Endothelial cell of umbilical vein (primary cell): ENCODE measurements around the gene FXR1. TPM values are rescaled to one million over a fixed set of nuclear protein-coding genes. Genes with fewer than 3 reads are reported as not detected.

Experiments
- BruUV-seq: library from RNA; stranded (reverse); fragments of 400-500 nt; replicated peaks from 2 replicates; lab custom pipeline; 2021; lab: Mats Ljungman, UMichigan
- CTCF ChIA-PET: fragments of 300-600, 350-600 bp; sonication (Branson Sonifier 250); formaldehyde crosslinking; loops from one replicate; lab custom pipeline; 2021; ENCODE audit warnings: antibody characterized with exemption, inconsistent platforms; lab: Charles Lee
- POLR2A ChIA-PET: fragments of 300-600, 350-600 bp; sonication (Branson Sonifier 250); formaldehyde crosslinking; loops from one replicate; lab custom pipeline; 2021; ENCODE audit warnings: antibody characterized with exemption, inconsistent platforms; lab: Charles Lee
- DNase-seq: peaks from one replicate; pipeline ENCODE4 v3.0.0-alpha.2; 2011; ENCODE audit warnings: low read depth, low spot score
- FAIRE-seq: peaks from 2 replicates; lab custom pipeline; 2011; peaks lifted over from hg19 to GRCh38; lab: Jason Lieb, UNC
- H2AFZ ChIP-seq: 2 replicates; pipeline ENCODE4 v1.6.0; 2012; ENCODE audit warnings: low read depth, low read length, control low read depth, inconsistent platforms
- H3K27ac ChIP-seq: 2 replicates; pipeline ENCODE4 v1.5.1; 2011; ENCODE audit warnings: low read depth, mild to moderate bottlenecking, control low read depth, low read length, moderate library complexity; ENCODE audit not compliant: insufficient read depth
- H3K27me3 ChIP-seq, 2 experiments: 2 replicates each; pipeline versions ENCODE4 v1.6.0 to v1.6.1; 2011; ENCODE audit warnings: low read length in 2 of 2, mixed read lengths in 1 of 2; ENCODE audit not compliant: control insufficient read depth in 2 of 2, insufficient read depth in 2 of 2
- H3K36me3 ChIP-seq, 2 experiments: 2 replicates in 1 of 2; 3 replicates in 1 of 2; pipeline ENCODE4 v1.5.1; 2011; ENCODE audit warnings: low read length in 2 of 2, mild to moderate bottlenecking in 1 of 2, moderate library complexity in 1 of 2; ENCODE audit not compliant: control insufficient read depth in 2 of 2, insufficient read depth in 2 of 2; ENCODE audit errors: extremely low read depth in 1 of 2
- H3K4me1 ChIP-seq: 3 replicates; pipeline ENCODE4 v1.5.1; 2011; ENCODE audit warnings: mild to moderate bottlenecking, low read length; ENCODE audit not compliant: control insufficient read depth, insufficient read depth; ENCODE audit errors: extremely low read depth
- H3K4me2 ChIP-seq: 2 replicates; pipeline ENCODE4 v1.6.1; 2011; ENCODE audit warnings: low read length, control low read depth, mixed read lengths; ENCODE audit not compliant: insufficient read depth
- H3K4me3 ChIP-seq, 3 experiments: fragments of 200-600 bp in 1 of 3; sonication (generic), shearing (Covaris generic) in 1 of 3; replicated peaks in 1 of 3; 2 replicates each; pipeline ENCODE4 v1.5.1; 2011 to 2016; ENCODE audit warnings: control low read depth in 3 of 3, low read length in 3 of 3, mild to moderate bottlenecking in 2 of 3, inconsistent platforms in 1 of 3, low read depth in 1 of 3, moderate library complexity in 1 of 3; ENCODE audit not compliant: insufficient read depth in 1 of 3
- H3K79me2 ChIP-seq: 2 replicates; pipeline ENCODE4 v1.6.0; 2012; ENCODE audit warnings: low read length, inconsistent platforms; ENCODE audit not compliant: control insufficient read depth, insufficient read depth
- H3K9ac ChIP-seq: replicated peaks from 2 replicates; pipeline ENCODE3; 2011; ENCODE audit warnings: low read length, control low read depth; ENCODE audit not compliant: insufficient read depth; ENCODE audit errors: extremely low read depth
- H3K9me1 ChIP-seq: replicated peaks from 3 replicates; pipeline ENCODE4 v1.6.0; 2011; ENCODE audit warnings: mild to moderate bottlenecking, low read length; ENCODE audit not compliant: control insufficient read depth, insufficient read depth; ENCODE audit errors: extremely low read depth
- H3K9me3 ChIP-seq: replicated peaks from 2 replicates; pipeline ENCODE4 v1.5.1; 2012; ENCODE audit warnings: low read length, inconsistent platforms; ENCODE audit not compliant: control insufficient read depth, insufficient read depth
- H4K20me1 ChIP-seq: replicated peaks from 2 replicates; pipeline ENCODE3; 2011; ENCODE audit warnings: mild to moderate bottlenecking, low read length; ENCODE audit not compliant: control insufficient read depth, insufficient read depth; ENCODE audit errors: extremely low read depth
- EZH2 ChIP-seq: IDR thresholded peaks from 2 replicates; pipeline ENCODE4 v1.6.1; 2012; ENCODE audit warnings: borderline replicate concordance, low read depth, mild to moderate bottlenecking, moderate library complexity, low read length, inconsistent platforms; ENCODE audit not compliant: severe bottlenecking
- FOS ChIP-seq: IDR thresholded peaks from 2 replicates; pipeline ENCODE4 v1.6.1; 2011; ENCODE audit warnings: mild to moderate bottlenecking, low read length, moderate library complexity, borderline replicate concordance; ENCODE audit not compliant: insufficient read depth
- GATA2 ChIP-seq: IDR thresholded peaks from 2 replicates; pipeline ENCODE4 v1.7.0; 2011; ENCODE audit warnings: low read depth, mild to moderate bottlenecking, moderate library complexity, mixed read lengths, low read length; ENCODE audit not compliant: insufficient read length, insufficient read depth
- JUN ChIP-seq: IDR thresholded peaks from 2 replicates; pipeline ENCODE4 v1.6.1; 2011; ENCODE audit warnings: borderline replicate concordance, low read depth; ENCODE audit not compliant: insufficient read length, insufficient read depth
- MYC ChIP-seq: IDR thresholded peaks from one replicate; pipeline ENCODE4 v1.6.1; 2011; ENCODE audit warnings: mild to moderate bottlenecking, low read depth, low read length
- POLR2A ChIP-seq: IDR thresholded peaks from 2 replicates; pipeline ENCODE4 v1.6.1; 2012; ENCODE audit warnings: low read depth, mild to moderate bottlenecking, control low read depth, low read length
- POLR2AphosphoS5 ChIP-seq: IDR thresholded peaks from 2 replicates; pipeline ENCODE4 v1.6.1; 2012; ENCODE audit warnings: low read depth, mild to moderate bottlenecking, control low read depth, low read length, moderate library complexity; ENCODE audit not compliant: insufficient read depth
- dilution Hi-C: fragments of 300-500 bp; cut with MboI; formaldehyde crosslinking; loops from one replicate; pipeline ENCODE4 v1.15.0; 2019; ENCODE audit warnings: low sequenced_read_pairs; ENCODE audit not compliant: extremely low pct_ligation_motif_present
- intact Hi-C: fragments of 100-400 bp; cut with micrococcal nuclease; formaldehyde crosslinking; loops from one replicate; pipeline ENCODE4 v1.10.0; 2022
- polyA plus RNA-seq, 4 experiments: library from polyadenylated mRNA; depleted of rRNA in 3 of 4; stranded (reverse) in 3 of 4; unstranded in 1 of 4; fragments of >200 nt; gene quantifications; 2 replicates each; pipeline versions ENCODE4 v1.2.1 to v1.2.3, GENCODE V29; 2011 to 2012; ENCODE audit warnings: missing spikeins in 1 of 4
- total RNA-seq: library from RNA; stranded (reverse); gene quantifications from 2 replicates; pipeline ENCODE4 v1.2.3, GENCODE V29; 2021
- TF ChIP-seq, protein P1 (sequence below): IDR thresholded peaks from 2 replicates; pipeline ENCODE4 v1.6.1; 2011; ENCODE audit not compliant: insufficient read depth, insufficient read length
- TF ChIP-seq, protein P2 (sequence below), 2 donors: IDR thresholded peaks; 1 replicate in 1 of 2; 2 replicates in 1 of 2; pipeline ENCODE4 v1.5.1; 2011; ENCODE audit warnings: low read length in 2 of 2, mild to moderate bottlenecking in 2 of 2, moderate library complexity in 2 of 2, control low read depth in 1 of 2, inconsistent platforms in 1 of 2, low read depth in 1 of 2; ENCODE audit not compliant: insufficient read depth in 1 of 2; ENCODE audit errors: extremely low read depth in 1 of 2

The FXR1 gene
- total and polyA plus RNA-seq, 2 donors (not counting 3 experiments of a cell fraction or from before 2014, with no cell fraction given), result 87.3 to 186 TPM

DNA sequence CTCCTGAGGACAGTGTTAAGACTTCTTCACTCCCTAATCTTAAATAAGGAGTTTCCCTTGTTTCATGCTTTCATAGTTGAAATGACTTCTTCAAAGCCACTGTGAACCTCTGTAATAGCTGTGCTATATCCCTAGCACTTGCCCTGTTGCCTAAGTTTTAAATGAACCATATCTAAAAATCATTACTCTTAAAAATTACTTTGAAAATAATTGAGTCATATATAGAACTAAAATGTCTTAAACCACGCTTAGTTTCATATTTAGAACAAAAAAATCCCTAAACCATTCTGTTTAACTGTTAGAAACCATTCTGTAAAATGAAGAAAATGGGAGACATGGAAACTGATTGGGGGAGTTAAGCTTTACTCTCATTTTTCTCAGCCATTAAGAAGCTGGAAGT lies 47.2 kb downstream of the FXR1 start:
- no TSS peak for BruUV-seq
- dilution Hi-C loops, result no loop called here

More for the DNA sequence above, 47.2 kb downstream of the FXR1 start:
- no peaks in the 10 kb centered on the region for H3K27me3 ChIP-seq
- DNase-seq (no peak), FAIRE-seq (no peak)
- intact Hi-C loops, result no loop called here
- H3K9me1 ChIP-seq, result no peaks in the 10 kb centered on the region
- peaks cover 8 to 36% of the 10 kb centered on the region in 2 experiments for H3K36me3 ChIP-seq
- ChIA-PET POLR2A (no interaction called here), CTCF (interaction anchor here (1.3 kb wide), 1 partner anchor 9 kb away, joined by 4 read pairs; no protein-coding TSS in a partner anchor)
- H3K4me1 ChIP-seq, result no peaks in the 10 kb centered on the region
- TF ChIP-seq FOS (no peak), EZH2 (no peak), POLR2A (no peak), POLR2AphosphoS5 (no peak), MYC (no peak), JUN (no peak), GATA2 (no peak)
- TF ChIP-seq, protein P1, sequence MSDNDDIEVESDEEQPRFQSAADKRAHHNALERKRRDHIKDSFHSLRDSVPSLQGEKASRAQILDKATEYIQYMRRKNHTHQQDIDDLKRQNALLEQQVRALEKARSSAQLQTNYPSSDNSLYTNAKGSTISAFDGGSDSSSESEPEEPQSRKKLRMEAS, result no peak
- TF ChIP-seq, protein P2, sequence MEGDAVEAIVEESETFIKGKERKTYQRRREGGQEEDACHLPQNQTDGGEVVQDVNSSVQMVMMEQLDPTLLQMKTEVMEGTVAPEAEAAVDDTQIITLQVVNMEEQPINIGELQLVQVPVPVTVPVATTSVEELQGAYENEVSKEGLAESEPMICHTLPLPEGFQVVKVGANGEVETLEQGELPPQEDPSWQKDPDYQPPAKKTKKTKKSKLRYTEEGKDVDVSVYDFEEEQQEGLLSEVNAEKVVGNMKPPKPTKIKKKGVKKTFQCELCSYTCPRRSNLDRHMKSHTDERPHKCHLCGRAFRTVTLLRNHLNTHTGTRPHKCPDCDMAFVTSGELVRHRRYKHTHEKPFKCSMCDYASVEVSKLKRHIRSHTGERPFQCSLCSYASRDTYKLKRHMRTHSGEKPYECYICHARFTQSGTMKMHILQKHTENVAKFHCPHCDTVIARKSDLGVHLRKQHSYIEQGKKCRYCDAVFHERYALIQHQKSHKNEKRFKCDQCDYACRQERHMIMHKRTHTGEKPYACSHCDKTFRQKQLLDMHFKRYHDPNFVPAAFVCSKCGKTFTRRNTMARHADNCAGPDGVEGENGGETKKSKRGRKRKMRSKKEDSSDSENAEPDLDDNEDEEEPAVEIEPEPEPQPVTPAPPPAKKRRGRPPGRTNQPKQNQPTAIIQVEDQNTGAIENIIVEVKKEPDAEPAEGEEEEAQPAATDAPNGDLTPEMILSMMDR (IDR thresholded peaks at IDR 0.05; ENCODE audit: extremely low read depth in 1 of 2, insufficient read depth in 1 of 2, low read depth in 1 of 2, low read length in 2 of 2), result no peak
- peaks cover 10% of the 10 kb centered on the region for H3K79me2 ChIP-seq
- H3K9me3 ChIP-seq, result no peaks in the 10 kb centered on the region
- H3K9ac ChIP-seq, result no peak overlapping the region
- no peak overlapping the region for H3K4me2 ChIP-seq
- H2AFZ ChIP-seq, result no peak overlapping the region
- no peak overlapping the region for H3K27ac ChIP-seq
- no peaks in the 10 kb centered on the region for H4K20me1 ChIP-seq
- no peak overlapping the region for H3K4me3 ChIP-seq
